HepG2 (cell line): ENCODE results near the gene ASPHD1.

Experiments used
- AGO1 ChIP-seq: fragments of 200-400 bp; formaldehyde crosslinking; IDR thresholded peaks from 2 replicates; pipeline ENCODE4 v1.6.1; 2017; ENCODE audit warnings: mild to moderate bottlenecking, low read depth, low read length, moderate library complexity; ENCODE audit not compliant: poor library complexity, severe bottlenecking
- CC2D1A ChIP-seq: sonication (generic); formaldehyde crosslinking; IDR thresholded peaks from 2 replicates; pipeline ENCODE4 v1.8.1; 2023; ENCODE audit warnings: mild to moderate bottlenecking, missing genetic modification reagents
- CEBPB ChIP-seq: IDR thresholded peaks from 2 replicates; pipeline ENCODE4 v1.6.1; 2011; ENCODE audit warnings: low read depth, low read length, improper control_type of control experiment, borderline replicate concordance
- CTCF ChIP-seq: sonication (generic); formaldehyde crosslinking; IDR thresholded peaks from 2 replicates; pipeline ENCODE4 v1.5.0; 2020; ENCODE audit warnings: mild to moderate bottlenecking, missing genetic modification reagents, moderate library complexity
- ETS1 ChIP-seq: sonication (generic); formaldehyde crosslinking; IDR thresholded peaks from 2 replicates; pipeline ENCODE4 v1.4.0; 2020; ENCODE audit warnings: missing genetic modification reagents
- HMG20B ChIP-seq: conservative IDR thresholded peaks from 2 replicates; pipeline ENCODE4 v1.6.1; 2016; ENCODE audit warnings: missing genetic modification reagents, missing compliant biosample characterization
- POLR2AphosphoS5 ChIP-seq: IDR thresholded peaks from 2 replicates; pipeline ENCODE4 v1.6.1; 2012; ENCODE audit warnings: low read depth, low read length
- SP4 ChIP-seq: sonication (generic); formaldehyde crosslinking; IDR thresholded peaks from 2 replicates; pipeline ENCODE4 v1.8.1; 2023; ENCODE audit warnings: mild to moderate bottlenecking, missing genetic modification reagents
- ZNF138 ChIP-seq: sonication (generic); formaldehyde crosslinking; IDR thresholded peaks from 2 replicates; pipeline ENCODE4 v1.5.0; 2020; ENCODE audit warnings: mild to moderate bottlenecking, low read depth, missing genetic modification reagents
- ZNF644 ChIP-seq: IDR thresholded peaks from 2 replicates; pipeline ENCODE4 v1.6.1; 2016; ENCODE audit warnings: low read depth
- ZSCAN25 ChIP-seq: sonication (generic); formaldehyde crosslinking; IDR thresholded peaks from 2 replicates; pipeline ENCODE4 v1.8.0; 2022; ENCODE audit warnings: mild to moderate bottlenecking, missing genetic modification reagents
- TF ChIP-seq, protein P1 (sequence below): sonication (generic); formaldehyde crosslinking; IDR thresholded peaks from 2 replicates; pipeline ENCODE4 v1.4.0; 2020; ENCODE audit warnings: missing genetic modification reagents
- TF ChIP-seq, protein P2 (sequence below): sonication (generic); formaldehyde crosslinking; IDR thresholded peaks from 2 replicates; pipeline ENCODE4 v1.8.1; 2023; ENCODE audit warnings: mild to moderate bottlenecking, missing genetic modification reagents, borderline replicate concordance

DNA sequence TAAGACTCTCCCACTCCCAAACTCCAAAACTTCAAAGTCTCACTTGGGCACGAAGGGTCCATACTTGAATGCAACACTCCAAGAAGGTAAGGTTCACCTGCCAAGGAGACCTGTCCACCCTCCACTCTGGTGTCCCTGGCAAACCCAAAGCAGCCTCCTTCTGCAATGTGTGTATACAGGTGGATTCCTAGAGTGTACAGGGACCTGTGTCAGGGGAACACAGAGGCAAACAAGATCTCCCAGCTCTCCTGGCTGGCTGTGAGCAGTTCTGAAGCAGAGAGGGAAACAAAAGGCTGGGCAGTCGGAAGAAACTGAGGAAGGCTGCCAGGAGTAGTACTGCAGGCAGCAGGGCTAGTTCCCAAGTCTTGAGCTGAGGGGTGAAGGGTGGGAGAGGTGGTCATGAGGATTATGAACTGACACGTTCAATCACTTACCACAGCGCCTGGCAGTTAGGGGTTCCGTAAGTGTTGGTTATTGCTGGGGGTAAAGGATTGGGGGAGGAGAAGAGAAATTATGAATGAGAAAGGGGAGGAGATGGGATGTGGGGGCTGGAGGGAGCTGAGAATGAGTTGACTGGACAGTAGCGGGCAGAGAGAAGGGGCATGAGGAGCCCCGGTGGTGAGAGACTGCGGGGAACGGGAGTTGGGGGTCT lies 24.9 kb downstream of the ASPHD1 start:
- TF ChIP-seq AGO1, result no peak
- TF ChIP-seq, protein P1, sequence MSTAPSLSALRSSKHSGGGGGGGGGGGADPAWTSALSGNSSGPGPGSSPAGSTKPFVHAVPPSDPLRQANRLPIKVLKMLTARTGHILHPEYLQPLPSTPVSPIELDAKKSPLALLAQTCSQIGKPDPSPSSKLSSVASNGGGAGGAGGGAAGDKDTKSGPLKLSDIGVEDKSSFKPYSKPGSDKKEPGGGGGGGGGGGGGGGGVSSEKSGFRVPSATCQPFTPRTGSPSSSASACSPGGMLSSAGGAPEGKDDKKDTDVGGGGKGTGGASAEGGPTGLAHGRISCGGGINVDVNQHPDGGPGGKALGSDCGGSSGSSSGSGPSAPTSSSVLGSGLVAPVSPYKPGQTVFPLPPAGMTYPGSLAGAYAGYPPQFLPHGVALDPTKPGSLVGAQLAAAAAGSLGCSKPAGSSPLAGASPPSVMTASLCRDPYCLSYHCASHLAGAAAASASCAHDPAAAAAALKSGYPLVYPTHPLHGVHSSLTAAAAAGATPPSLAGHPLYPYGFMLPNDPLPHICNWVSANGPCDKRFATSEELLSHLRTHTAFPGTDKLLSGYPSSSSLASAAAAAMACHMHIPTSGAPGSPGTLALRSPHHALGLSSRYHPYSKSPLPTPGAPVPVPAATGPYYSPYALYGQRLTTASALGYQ, result no peak
- TF ChIP-seq ZSCAN25 (CRISPR knock-in tag), result no peak
- no peak for TF ChIP-seq SP4
- no peak for TF ChIP-seq ZNF644
- TF ChIP-seq POLR2AphosphoS5, result no peak
- TF ChIP-seq ZNF138 (CRISPR knock-in tag), result no peak
- TF ChIP-seq CC2D1A (CRISPR knock-in tag), result no peak
- TF ChIP-seq, protein P2, sequence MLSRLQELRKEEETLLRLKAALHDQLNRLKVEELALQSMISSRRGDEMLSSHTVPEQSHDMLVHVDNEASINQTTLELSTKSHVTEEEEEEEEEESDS (CRISPR knock-in tag), result no peak
- TF ChIP-seq ETS1 (CRISPR knock-in tag), result no peak
- TF ChIP-seq CTCF (CRISPR knock-in tag), result no peak
- TF ChIP-seq HMG20B (CRISPR knock-in tag), result no peak
- no peak for TF ChIP-seq CEBPB
